ENCODE data around the gene PDHA1.
A peak's percentile ranks its signal among the peaks of the same experiment; 100 is the strongest.

PDHA1 gene

DNA sequence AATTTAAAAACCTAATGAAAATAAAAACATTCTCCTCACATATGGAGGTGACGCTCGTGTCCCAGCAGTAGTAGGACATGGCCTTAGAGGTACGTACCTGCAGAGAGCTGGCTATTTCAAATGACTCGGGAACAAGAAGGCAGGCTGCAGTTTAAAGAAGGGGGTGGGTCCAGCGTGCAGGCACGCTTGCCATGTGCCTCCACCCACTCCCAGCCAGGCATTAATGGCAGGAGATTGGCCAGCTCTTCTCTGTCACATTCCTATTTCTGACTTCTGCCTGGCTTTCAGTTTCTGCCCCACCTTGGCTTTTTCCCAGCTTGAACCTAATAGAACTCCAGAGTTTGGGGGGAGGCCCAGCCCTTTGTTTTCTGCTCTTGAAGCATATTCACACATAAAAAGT, 17.2 kb downstream of the PDHA1 start:
- Mint-ChIP-seq H3K36me3 (ENCODE audit: low read depth) (peaks cover 90% of the 10 kb centered on the region), H3K4me1 (ENCODE audit: low read depth) (no peaks in the 10 kb centered on the region), H3K4me3 (no peak overlapping the region), H3K27me3 (no peaks in the 10 kb centered on the region), H3K9me3 (no peaks in the 10 kb centered on the region), H3K27ac (no peak overlapping the region)
- DNase-seq = no peak

DNA sequence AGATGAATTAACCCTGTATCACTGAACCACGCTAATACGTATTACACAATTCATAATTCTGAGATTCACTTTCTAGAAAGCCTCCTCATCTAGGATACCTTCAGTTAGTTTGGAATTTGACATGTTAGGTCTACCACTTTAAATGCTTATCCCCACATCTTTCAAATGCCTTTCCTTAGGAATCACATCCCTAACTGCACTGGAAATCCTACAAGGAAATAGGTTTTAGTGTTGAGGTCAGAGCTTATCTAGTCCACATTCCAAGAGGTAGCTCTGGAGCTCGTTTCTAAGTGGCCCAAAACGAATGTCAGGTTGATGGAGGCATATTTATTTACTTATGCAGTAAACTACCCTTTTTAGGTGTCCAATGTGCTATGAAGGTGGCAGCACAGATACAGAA, 18.0 kb downstream of the PDHA1 start:
- Mint-ChIP-seq H3K9me3 (peaks cover 3% of the 10 kb centered on the region), H3K27me3 (no peaks in the 10 kb centered on the region), H3K27ac (no peak overlapping the region), H3K36me3 (ENCODE audit: low read depth) (peaks cover 90% of the 10 kb centered on the region), H3K4me3 (no peak overlapping the region), H3K4me1 (ENCODE audit: low read depth) (no peaks in the 10 kb centered on the region)
- no peak for DNase-seq

DNA sequence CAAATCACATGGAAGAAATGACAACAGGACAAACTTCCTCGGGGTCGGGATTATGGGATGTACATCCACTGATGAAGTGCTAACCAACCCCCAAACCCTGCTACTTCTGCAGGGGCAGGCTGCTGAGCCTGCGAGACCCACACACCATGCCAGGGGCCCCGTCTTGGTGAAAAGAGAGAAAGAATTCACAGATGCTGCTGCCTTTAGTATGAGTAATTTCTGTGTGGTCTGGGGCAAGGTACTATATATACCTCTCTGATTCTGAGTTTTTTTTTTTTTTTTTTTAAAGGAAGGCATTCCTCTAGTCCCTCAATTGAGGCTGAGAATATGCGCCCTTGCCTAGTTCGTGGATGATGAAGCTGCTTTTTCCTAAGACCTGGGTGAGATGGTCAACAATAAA, 24.8 kb downstream of the PDHA1 start:
- H3K4me1 Mint-ChIP-seq (ENCODE audit: low read depth) = peaks cover 5% of the 10 kb centered on the region
- DNase-seq = no peak
- no peak overlapping the region for H3K4me3 Mint-ChIP-seq
- H3K27ac Mint-ChIP-seq = no peak overlapping the region
- peaks cover 8% of the 10 kb centered on the region for H3K27me3 Mint-ChIP-seq
- peaks cover 37% of the 10 kb centered on the region for H3K36me3 Mint-ChIP-seq (ENCODE audit: low read depth)
- peaks cover 5% of the 10 kb centered on the region for H3K9me3 Mint-ChIP-seq

DNA sequence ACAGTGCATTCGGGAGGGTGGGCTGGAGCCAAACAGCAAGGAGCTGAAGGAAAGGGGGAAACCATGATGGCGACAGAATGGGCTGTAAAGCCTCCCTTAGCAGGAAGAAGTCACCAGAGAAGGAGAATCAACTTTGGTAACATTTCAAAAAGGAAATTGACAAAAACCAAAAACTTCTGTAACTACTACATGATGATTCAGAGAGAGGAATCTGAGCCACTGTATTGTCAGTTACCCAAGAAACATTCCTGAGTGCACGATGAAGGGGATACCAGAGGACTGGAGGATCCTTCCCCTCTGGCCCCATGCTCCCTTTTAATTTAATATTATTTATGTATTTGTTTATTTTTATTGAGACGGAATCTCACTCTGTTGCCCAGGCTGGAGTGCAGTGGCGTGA, 26.3 kb downstream of the PDHA1 start:
- H3K36me3 Mint-ChIP-seq (ENCODE audit: low read depth) = peaks cover 24% of the 10 kb centered on the region
- H3K27me3 Mint-ChIP-seq = peaks cover 8% of the 10 kb centered on the region
- H3K27ac Mint-ChIP-seq = no peak overlapping the region
- peaks cover 5% of the 10 kb centered on the region for H3K9me3 Mint-ChIP-seq
- H3K4me1 Mint-ChIP-seq (ENCODE audit: low read depth) = peaks cover 5% of the 10 kb centered on the region
- H3K4me3 Mint-ChIP-seq = no peak overlapping the region
- DNase-seq = no peak

DNA sequence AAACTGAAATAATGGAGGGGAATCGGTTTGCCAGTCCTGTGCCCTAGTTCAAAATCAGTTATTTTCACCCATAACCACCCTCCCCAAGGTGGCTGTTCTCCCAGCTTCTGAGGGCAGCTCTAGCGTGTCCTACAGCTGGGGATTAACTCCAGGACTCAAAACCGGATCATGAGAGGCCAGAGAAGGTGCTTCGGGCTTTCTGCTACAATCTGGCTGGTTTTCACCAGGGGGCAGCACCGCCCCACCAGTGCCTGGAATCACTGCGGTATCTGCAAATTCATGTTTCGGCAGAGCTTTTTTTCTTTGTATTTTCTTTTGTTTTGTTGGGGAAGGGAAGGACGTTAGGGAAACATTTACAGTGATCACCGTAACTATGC, 28.4 kb downstream of the PDHA1 start:
- Mint-ChIP-seq H3K27ac (peak overlapping the region; percentile 8), H3K4me1 (ENCODE audit: low read depth) (peaks cover 5% of the 10 kb centered on the region), H3K4me3 (peak overlapping the region; percentile 74), H3K9me3 (no peaks in the 10 kb centered on the region), H3K36me3 (ENCODE audit: low read depth) (peaks cover 5% of the 10 kb centered on the region), H3K27me3 (peaks cover 8% of the 10 kb centered on the region)
- peak; percentile 78 for DNase-seq

DNA sequence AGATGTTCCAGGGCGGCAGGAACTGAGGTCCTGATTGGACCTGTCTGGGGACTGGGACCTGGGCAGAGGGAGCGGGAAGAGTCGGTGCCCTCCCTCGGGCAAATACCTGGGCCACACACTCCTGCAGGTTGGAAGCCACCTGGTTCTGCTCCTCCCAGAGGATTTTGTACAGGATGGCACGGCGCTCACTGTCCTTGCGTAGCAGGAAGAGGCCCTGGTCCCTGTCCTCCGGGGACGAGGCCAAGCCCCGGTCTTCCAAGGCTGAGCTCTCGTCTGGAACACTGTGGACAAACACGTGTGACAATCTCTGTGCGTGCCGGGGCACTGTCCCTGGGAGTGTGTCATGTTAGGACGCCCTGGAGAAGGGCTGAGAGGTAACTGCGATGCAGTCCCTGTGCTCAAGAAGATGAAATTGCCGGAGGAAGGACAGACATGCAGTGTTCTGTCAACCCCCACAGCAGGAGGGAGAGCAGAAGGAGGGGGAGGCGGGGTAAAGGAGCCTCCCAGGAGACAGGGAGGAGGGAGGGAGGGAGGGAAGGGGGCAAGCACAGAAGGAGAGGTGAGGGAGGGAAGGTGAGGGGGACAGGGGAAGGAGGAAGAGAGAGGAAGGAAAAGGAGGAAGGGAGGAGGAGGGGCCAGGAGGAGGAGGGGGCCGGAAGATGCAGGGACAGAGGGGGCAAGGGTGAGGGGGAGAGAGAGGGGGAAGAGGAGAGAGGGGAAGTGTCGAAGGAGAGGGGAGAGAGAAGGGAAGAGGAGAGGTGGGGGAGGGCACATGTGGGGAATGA, 29.0 kb downstream of the PDHA1 start:
- H3K4me1 Mint-ChIP-seq (ENCODE audit: low read depth) = peaks cover 5% of the 10 kb centered on the region
- H3K27ac Mint-ChIP-seq = peak overlapping the region; percentile 8
- H3K27me3 Mint-ChIP-seq = peaks cover 8% of the 10 kb centered on the region
- no peaks in the 10 kb centered on the region for H3K9me3 Mint-ChIP-seq
- no peak for DNase-seq
- peak overlapping the region; percentile 74 for H3K4me3 Mint-ChIP-seq
- H3K36me3 Mint-ChIP-seq (ENCODE audit: low read depth) = peaks cover 5% of the 10 kb centered on the region

DNA sequence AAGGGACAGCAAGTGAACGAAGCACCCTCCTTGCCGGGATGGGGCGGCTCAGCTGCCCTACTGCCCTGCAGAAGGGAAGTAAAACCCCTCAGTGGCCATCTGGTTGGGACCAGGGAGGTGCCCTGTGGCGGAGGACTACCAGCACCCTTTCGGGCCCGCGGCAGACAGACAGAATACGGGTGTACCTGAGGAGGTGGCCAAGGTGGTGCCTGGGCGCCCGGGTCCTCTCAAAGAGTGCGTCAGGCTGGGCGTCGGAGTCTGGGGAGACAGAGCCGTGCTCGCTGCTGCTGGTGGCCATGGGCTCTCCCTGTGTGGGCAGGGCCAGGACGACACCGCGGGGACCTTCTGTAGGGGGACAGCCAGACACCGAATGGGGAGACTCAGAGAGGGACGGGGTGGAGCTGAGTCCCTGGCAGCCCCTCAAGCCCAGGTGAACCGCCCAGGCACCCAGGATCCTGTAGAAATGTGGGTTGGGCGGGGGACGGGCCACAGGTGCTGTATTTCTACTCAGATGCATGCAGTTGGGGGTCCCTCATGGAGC, 29.7 kb downstream of the PDHA1 start:
- peaks cover 2% of the 10 kb centered on the region for H3K36me3 Mint-ChIP-seq (ENCODE audit: low read depth)
- H3K9me3 Mint-ChIP-seq = no peaks in the 10 kb centered on the region
- H3K4me1 Mint-ChIP-seq (ENCODE audit: low read depth) = peaks cover 5% of the 10 kb centered on the region
- H3K4me3 Mint-ChIP-seq = no peak overlapping the region
- no peak overlapping the region for H3K27ac Mint-ChIP-seq
- peaks cover 8% of the 10 kb centered on the region for H3K27me3 Mint-ChIP-seq
- no peak for DNase-seq

DNA sequence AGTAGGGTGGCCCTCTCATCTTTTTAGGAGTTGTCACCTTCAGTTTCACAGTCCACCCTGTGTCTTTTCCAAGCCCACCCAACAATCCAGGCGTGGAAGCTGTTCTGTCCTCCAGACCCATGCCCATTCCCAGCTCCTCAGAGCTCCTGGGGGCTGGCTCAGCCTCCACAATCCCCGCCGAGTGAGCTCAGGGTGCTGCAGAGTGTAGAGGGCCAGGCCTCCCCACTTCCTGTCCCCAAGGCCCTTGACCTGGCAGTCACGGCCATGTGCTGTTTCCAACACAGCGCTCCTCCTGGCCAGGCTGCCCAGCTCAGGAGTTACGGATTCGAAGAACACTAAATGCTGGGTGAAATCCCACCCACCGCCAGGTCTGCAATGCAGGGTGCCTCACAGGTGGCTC, 31.8 kb downstream of the PDHA1 start:
- DNase-seq = no peak
- Mint-ChIP-seq H3K9me3 (no peaks in the 10 kb centered on the region), H3K27me3 (peaks cover 14% of the 10 kb centered on the region), H3K27ac (no peak overlapping the region), H3K4me3 (no peak overlapping the region), H3K36me3 (ENCODE audit: low read depth) (no peaks in the 10 kb centered on the region), H3K4me1 (ENCODE audit: low read depth) (peaks cover 5% of the 10 kb centered on the region)

DNA sequence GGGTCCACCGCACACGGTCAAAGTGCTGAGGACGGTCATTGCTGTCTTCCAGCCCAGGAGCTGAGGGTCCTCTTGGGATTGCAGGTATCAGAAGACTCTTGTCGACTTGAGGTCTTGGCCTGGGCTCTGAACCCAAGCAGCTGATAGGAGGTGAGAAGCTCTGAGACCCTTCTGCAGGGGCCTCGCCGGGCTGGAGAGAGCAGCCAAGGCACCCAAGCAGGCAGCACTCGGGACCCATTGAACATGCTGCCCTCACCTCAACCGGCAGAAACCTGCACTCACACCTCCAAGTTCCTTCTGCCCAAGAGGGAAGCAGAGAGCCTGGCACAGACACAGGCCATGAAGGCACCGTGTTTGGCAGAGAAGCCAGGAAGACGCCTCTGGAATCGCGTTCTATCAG, 34.1 kb downstream of the PDHA1 start:
- DNase-seq = no peak
- Mint-ChIP-seq H3K4me3 (no peak overlapping the region), H3K27me3 (peaks cover 26% of the 10 kb centered on the region), H3K27ac (no peak overlapping the region), H3K9me3 (no peaks in the 10 kb centered on the region), H3K4me1 (ENCODE audit: low read depth) (no peaks in the 10 kb centered on the region), H3K36me3 (ENCODE audit: low read depth) (no peaks in the 10 kb centered on the region)

DNA sequence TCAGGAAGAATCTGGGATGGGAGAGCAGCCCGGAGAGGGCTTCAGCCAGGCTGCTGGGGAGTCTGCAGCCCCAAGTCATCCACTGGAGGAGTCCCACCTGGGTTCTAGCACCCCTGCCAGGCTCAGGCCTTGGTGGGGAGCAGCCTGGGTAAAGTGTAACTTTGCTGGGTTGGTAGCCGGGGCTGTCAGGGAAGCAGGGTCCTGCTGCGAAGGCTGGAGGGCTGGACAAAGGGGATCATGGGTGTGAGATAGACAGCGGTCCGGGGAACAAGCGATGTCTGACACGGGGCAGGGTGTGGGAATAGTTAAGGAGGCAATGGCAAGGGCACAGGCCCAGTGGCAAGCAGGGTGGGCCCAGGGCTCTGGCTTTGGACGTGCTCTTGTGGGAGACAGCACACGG, 37.6 kb downstream of the PDHA1 start:
- DNase-seq = no peak
- Mint-ChIP-seq H3K4me1 (ENCODE audit: low read depth) (no peaks in the 10 kb centered on the region), H3K27ac (no peak overlapping the region), H3K27me3 (peaks cover 34% of the 10 kb centered on the region), H3K9me3 (no peaks in the 10 kb centered on the region), H3K36me3 (ENCODE audit: low read depth) (no peaks in the 10 kb centered on the region), H3K4me3 (no peak overlapping the region)

DNA sequence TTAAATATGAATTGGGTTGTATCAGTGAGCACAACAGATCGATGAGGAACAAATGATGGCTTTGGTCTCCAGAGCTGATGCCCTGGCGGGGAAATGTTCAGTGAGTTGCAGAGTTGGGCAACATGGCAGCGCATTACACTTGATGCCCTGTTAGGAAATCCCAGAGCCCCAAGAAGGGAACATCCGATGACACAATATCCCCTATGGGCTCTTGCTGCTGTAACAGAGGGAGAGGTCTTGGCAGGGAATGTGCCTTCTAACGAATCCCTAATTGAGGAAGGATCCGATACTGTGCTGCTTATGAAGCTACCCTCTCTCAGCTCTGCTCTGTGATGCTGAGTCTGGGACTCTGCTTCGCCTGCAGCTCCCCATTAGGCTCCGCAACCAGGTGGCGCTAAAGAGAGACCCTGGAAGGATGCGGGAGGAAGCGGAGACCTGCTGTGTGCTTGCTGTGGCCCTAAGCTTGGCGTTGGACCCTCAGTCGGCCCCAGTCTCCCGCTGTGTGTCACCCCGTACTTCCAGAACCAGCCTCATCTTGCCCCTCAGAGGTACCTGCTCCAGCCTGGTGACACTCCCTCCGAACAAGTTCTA, 38.9 kb downstream of the PDHA1 start:
- H3K9me3 Mint-ChIP-seq = no peaks in the 10 kb centered on the region
- peaks cover 34% of the 10 kb centered on the region for H3K27me3 Mint-ChIP-seq
- H3K4me3 Mint-ChIP-seq = no peak overlapping the region
- DNase-seq = peak; percentile 64
- H3K4me1 Mint-ChIP-seq (ENCODE audit: low read depth) = no peaks in the 10 kb centered on the region
- no peaks in the 10 kb centered on the region for H3K36me3 Mint-ChIP-seq (ENCODE audit: low read depth)
- H3K27ac Mint-ChIP-seq = no peak overlapping the region

DNA sequence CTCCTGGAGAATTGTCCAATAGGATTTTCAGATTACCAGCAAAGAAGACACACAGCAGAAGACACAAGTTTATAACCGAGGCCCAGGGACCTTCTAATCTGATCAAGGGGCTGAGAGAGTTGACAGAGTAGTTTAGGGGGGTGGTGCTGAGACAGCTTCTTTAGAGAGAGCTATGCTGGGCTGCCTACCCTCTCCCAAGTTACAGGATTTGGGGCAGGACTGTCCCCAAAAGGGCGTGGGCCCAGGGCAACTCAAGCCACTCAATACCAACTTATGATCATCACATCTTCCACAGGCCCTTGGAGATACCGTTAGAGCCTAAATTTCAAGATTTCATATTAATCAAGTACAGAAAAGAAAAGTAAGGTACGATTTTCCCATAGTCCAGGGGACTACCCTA, 43.0 kb downstream of the PDHA1 start:
- no peaks in the 10 kb centered on the region for H3K36me3 Mint-ChIP-seq (ENCODE audit: low read depth)
- no peak overlapping the region for H3K4me3 Mint-ChIP-seq
- no peaks in the 10 kb centered on the region for H3K4me1 Mint-ChIP-seq (ENCODE audit: low read depth)
- H3K27ac Mint-ChIP-seq = no peak overlapping the region
- H3K27me3 Mint-ChIP-seq = peaks cover 18% of the 10 kb centered on the region
- no peak for DNase-seq
- H3K9me3 Mint-ChIP-seq = no peaks in the 10 kb centered on the region

DNA sequence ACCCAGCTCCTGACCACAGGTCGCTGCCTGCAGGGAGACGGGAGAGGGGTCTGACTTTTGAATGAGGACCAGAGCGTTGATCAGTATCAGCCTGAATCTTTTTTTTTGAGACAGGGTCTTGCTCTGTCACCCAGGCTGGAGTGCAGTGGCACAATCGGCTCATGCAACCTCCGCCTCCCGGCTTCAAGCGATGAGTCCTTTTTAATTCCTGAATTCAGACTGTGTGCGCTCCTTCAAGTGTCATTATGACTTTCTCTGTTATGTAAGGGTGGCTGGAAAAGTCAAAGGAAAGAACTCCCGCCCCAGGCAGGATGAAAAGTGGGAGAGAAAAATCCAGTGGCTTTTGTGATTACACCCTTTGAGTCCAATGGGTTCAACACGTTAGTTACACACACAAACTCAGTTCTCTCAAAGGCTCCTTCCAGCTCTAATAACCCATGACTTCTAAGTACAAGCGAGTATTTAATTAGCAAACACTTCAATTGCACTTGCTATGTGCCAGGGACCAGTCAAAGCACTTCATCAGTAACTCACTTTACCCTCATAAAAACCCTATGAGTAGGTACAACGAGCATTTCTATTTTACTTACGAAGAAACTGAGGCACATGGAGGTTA, 44.4 kb downstream of the PDHA1 start:
- Mint-ChIP-seq H3K36me3 (ENCODE audit: low read depth) (no peaks in the 10 kb centered on the region), H3K9me3 (no peaks in the 10 kb centered on the region), H3K4me3 (no peak overlapping the region), H3K4me1 (ENCODE audit: low read depth) (no peaks in the 10 kb centered on the region), H3K27me3 (peaks cover 12% of the 10 kb centered on the region), H3K27ac (no peak overlapping the region)
- DNase-seq = no peak

DNA sequence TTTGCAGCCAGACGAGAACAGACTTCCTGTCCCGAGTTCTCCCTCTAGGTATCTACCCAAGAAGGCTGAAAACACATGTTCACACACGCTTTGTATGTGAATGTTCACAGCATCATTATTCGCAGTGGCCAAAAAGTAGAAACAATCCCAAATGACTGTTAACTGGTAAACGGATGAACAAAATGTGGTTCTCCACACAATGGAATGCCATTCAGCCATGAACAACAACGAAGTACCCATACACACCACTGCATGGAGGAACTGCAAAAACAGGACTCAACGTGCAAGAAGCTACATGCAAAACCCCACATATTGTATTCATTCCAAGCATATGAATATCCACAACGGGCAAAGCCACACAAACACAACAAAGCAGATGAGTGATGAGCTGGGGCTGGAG, 45.0 kb downstream of the PDHA1 start:
- H3K27ac Mint-ChIP-seq = no peak overlapping the region
- peaks cover 10% of the 10 kb centered on the region for H3K27me3 Mint-ChIP-seq
- H3K4me1 Mint-ChIP-seq (ENCODE audit: low read depth) = no peaks in the 10 kb centered on the region
- no peaks in the 10 kb centered on the region for H3K36me3 Mint-ChIP-seq (ENCODE audit: low read depth)
- H3K4me3 Mint-ChIP-seq = no peak overlapping the region
- H3K9me3 Mint-ChIP-seq = no peaks in the 10 kb centered on the region
- no peak for DNase-seq

DNA sequence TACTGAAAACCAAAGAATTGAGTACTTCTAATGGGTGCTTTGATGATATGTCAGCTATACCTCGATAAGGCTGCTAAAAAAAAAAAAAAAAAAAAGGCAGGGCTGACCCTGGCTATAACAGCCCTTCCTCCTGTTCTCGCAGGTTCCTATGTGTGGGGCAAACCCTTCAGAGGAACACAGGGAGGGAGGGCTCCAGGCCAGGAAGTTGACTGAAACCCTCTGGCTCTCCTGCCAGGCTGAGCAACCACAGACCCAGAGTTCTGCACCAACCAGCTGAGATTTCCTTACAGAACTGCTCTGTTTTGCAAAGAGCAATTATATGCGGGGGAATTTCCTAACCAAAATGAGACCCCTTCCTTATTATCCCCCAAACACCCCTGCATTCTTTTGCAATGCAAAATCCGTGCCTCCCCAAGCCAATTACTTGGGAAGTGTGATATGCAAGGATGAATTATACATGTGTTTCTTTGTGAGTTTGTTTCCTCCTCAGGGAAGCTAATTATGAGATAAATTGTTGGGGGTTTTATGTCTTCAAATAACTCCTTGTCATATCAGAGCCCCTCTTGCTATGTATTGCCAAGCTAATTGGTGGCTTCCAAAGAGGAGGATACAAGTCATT, 45.6 kb downstream of the PDHA1 start:
- no peak overlapping the region for H3K4me3 Mint-ChIP-seq
- H3K27ac Mint-ChIP-seq = no peak overlapping the region
- no peaks in the 10 kb centered on the region for H3K36me3 Mint-ChIP-seq (ENCODE audit: low read depth)

More for the DNA sequence above, 45.6 kb downstream of the PDHA1 start:
- Mint-ChIP-seq H3K4me1 (ENCODE audit: low read depth) (no peaks in the 10 kb centered on the region), H3K27me3 (peaks cover 10% of the 10 kb centered on the region), H3K9me3 (no peaks in the 10 kb centered on the region)
- DNase-seq = no peak
